B cell (primary cell): Measurements from ENCODE around the gene TUBA8. TPM values are rescaled to one million over a fixed set of nuclear protein-coding genes. Genes with fewer than 3 reads are reported as not detected.
"Not testable (repeated sequence)": the region's sequence is repeated elsewhere in the genome, so short reads cannot be mapped to it uniquely, and the experiment has no call there.

Experiments
- ATAC-seq: fragments of 200-7000 bp; cut with Tn5 transposase; one replicate; pipeline ENCODE4 v1.10.0; 2021; ENCODE audit warnings: low read depth, mild to moderate bottlenecking, moderate number of reproducible peaks, moderate library complexity
- CTCF ChIA-PET: fragments of 350-600 bp; sonication (Branson Sonifier 250); formaldehyde crosslinking; loops from one replicate; lab custom pipeline; 2021; ENCODE audit warnings: antibody characterized with exemption, inconsistent platforms; lab: Charles Lee
- POLR2A ChIA-PET: fragments of 350-600 bp; sonication (Branson Sonifier 250); formaldehyde crosslinking; loops from one replicate; lab custom pipeline; 2021; ENCODE audit warnings: antibody characterized with exemption; lab: Charles Lee
- DNase-seq: peaks from one replicate; pipeline ENCODE4 v3.0.0; 2013
- H2AFZ ChIP-seq: 2 replicates; pipeline ENCODE4 v1.6.1; 2012; ENCODE audit warnings: mild to moderate bottlenecking, low read depth, low read length; ENCODE audit not compliant: insufficient read depth, poor library complexity, severe bottlenecking
- H3K27ac ChIP-seq, 2 donors: 1 replicate in 1 of 2; 2 replicates in 1 of 2; pipeline ENCODE4 v1.5.1; 2012 to 2013; ENCODE audit warnings: low read length in 2 of 2, mild to moderate bottlenecking in 2 of 2, moderate library complexity in 1 of 2
- H3K27me3 ChIP-seq, 4 experiments: fragments of 200-600 bp in 1 of 4; sonication (generic) in 1 of 4; replicated peaks in 1 of 4; 1 replicate in 2 of 4; 2 replicates in 2 of 4; pipeline versions ENCODE4 v1.6.1 to v1.7.0; 2013 to 2016; ENCODE audit warnings: low read length in 3 of 4, mild to moderate bottlenecking in 2 of 4, mixed read lengths in 1 of 4, moderate library complexity in 1 of 4; ENCODE audit not compliant: insufficient read depth in 4 of 4, control insufficient read depth in 3 of 4; ENCODE audit errors: control extremely low read depth in 1 of 4
- H3K36me3 ChIP-seq, 2 experiments: replicated peaks in 1 of 2; 1 replicate in 1 of 2; 2 replicates in 1 of 2; pipeline versions ENCODE4 v1.6.1 to v1.7.1; 2013; ENCODE audit warnings: low read length in 1 of 2; ENCODE audit not compliant: insufficient read depth in 2 of 2, control insufficient read depth in 1 of 2; ENCODE audit errors: control extremely low read depth in 1 of 2, extremely low read depth in 1 of 2
- H3K4me1 ChIP-seq, 2 donors: fragments of 200-600 bp in 1 of 2; sonication (generic) in 1 of 2; 1 replicate in 1 of 2; 2 replicates in 1 of 2; pipeline versions ENCODE4 v1.5.1 to v1.6.1; 2013 to 2017; ENCODE audit warnings: low read length in 2 of 2; ENCODE audit not compliant: control insufficient read depth in 2 of 2, insufficient read depth in 2 of 2
- H3K4me2 ChIP-seq: replicated peaks from 2 replicates; pipeline ENCODE3; 2012; ENCODE audit warnings: mild to moderate bottlenecking, low read depth, low read length; ENCODE audit not compliant: poor library complexity, severe bottlenecking
- H3K4me3 ChIP-seq, 5 experiments: fragments of 200-600 bp in 1 of 5; sonication (generic) in 1 of 5; 1 replicate in 3 of 5; 2 replicates in 2 of 5; pipeline versions ENCODE4 v1.5.1 to v1.7.0; 2011 to 2016; ENCODE audit warnings: low read length in 4 of 5, mild to moderate bottlenecking in 4 of 5, low read depth in 2 of 5, control low read depth in 1 of 5, moderate library complexity in 1 of 5; ENCODE audit not compliant: insufficient read depth in 1 of 5; ENCODE audit errors: control extremely low read depth in 1 of 5, extremely low read depth in 1 of 5
- H3K79me2 ChIP-seq: fragments of 200-600 bp; sonication (generic); one replicate; pipeline ENCODE4 v1.6.0; 2016; ENCODE audit warnings: low read length; ENCODE audit not compliant: control insufficient read depth, insufficient read depth
- H3K9ac ChIP-seq: fragments of 200-600 bp; sonication (generic); 2 replicates; pipeline ENCODE4 v1.6.1; 2017; ENCODE audit warnings: mild to moderate bottlenecking, low read length, moderate library complexity
- H3K9me3 ChIP-seq, 3 donors: one replicate each; pipeline versions ENCODE4 v1.6.1 to v1.7.1; 2013; ENCODE audit warnings: low read length in 2 of 3; ENCODE audit not compliant: control insufficient read depth in 2 of 3, insufficient read depth in 1 of 3; ENCODE audit errors: control extremely low read depth in 1 of 3
- H4K20me1 ChIP-seq: 2 replicates; pipeline ENCODE4 v1.6.0; 2012; ENCODE audit warnings: mild to moderate bottlenecking, low read length; ENCODE audit not compliant: insufficient read depth, control insufficient read depth, poor library complexity, severe bottlenecking
- H3K27ac Mint-ChIP-seq: one replicate; pipeline ENCODE4 v1.8.0; 2021; ENCODE audit warnings: mixed read lengths
- H3K27me3 Mint-ChIP-seq: one replicate; pipeline ENCODE4 v1.8.0; 2021; ENCODE audit warnings: mixed read lengths
- H3K4me1 Mint-ChIP-seq: one replicate; pipeline ENCODE4 v1.8.0; 2021; ENCODE audit warnings: mixed read lengths
- H3K4me3 Mint-ChIP-seq: one replicate; pipeline ENCODE4 v1.8.0; 2021; ENCODE audit warnings: mixed read lengths
- H3K9me3 Mint-ChIP-seq: one replicate; pipeline ENCODE4 v1.8.0; 2022; ENCODE audit warnings: mixed read lengths; ENCODE audit not compliant: insufficient read depth
- CTCF ChIP-seq: fragments of 200-600 bp; IDR thresholded peaks from one replicate; pipeline ENCODE4 v1.8.0; 2022; ENCODE audit warnings: antibody characterized with exemption, mild to moderate bottlenecking
- EZH2 ChIP-seq: IDR thresholded peaks from 2 replicates; pipeline ENCODE4 v1.6.1; 2012; ENCODE audit warnings: borderline replicate concordance, low read depth, mild to moderate bottlenecking, moderate library complexity, low read length; ENCODE audit not compliant: insufficient read depth, poor library complexity, severe bottlenecking
- WGBS: methylation state at CpG from one replicate; pipeline ENCODE4 v1.1.5; 2013; ENCODE audit warnings: missing lambda C conversion rate; ENCODE audit not compliant: insufficient coverage; 5-methylcytosine and 5-hydroxymethylcytosine counted together
- intact Hi-C: fragments of 100-400 bp; cut with micrococcal nuclease; formaldehyde crosslinking; loops from one replicate; pipeline ENCODE4 v1.10.0; 2022
- polyA plus RNA-seq: library from polyadenylated mRNA; depleted of rRNA; stranded (reverse); fragments of >200 nt; gene quantifications from 2 replicates; pipeline ENCODE4 v1.2.3, GENCODE V29; 2012
- total RNA-seq, 2 donors: library from RNA; stranded (reverse); fragments of 120-200 nt in 1 of 2; gene quantifications; 1 replicate in 1 of 2; 2 replicates in 1 of 2; pipeline versions ENCODE4 v1.2.3 to v1.2.4, GENCODE V29; 2013 to 2022

Gene TUBA8
- total and polyA plus RNA-seq, 2 donors (not counting 1 experiment from before 2014, with no cell fraction given) = 1.8 to 3.4 TPM

DNA sequence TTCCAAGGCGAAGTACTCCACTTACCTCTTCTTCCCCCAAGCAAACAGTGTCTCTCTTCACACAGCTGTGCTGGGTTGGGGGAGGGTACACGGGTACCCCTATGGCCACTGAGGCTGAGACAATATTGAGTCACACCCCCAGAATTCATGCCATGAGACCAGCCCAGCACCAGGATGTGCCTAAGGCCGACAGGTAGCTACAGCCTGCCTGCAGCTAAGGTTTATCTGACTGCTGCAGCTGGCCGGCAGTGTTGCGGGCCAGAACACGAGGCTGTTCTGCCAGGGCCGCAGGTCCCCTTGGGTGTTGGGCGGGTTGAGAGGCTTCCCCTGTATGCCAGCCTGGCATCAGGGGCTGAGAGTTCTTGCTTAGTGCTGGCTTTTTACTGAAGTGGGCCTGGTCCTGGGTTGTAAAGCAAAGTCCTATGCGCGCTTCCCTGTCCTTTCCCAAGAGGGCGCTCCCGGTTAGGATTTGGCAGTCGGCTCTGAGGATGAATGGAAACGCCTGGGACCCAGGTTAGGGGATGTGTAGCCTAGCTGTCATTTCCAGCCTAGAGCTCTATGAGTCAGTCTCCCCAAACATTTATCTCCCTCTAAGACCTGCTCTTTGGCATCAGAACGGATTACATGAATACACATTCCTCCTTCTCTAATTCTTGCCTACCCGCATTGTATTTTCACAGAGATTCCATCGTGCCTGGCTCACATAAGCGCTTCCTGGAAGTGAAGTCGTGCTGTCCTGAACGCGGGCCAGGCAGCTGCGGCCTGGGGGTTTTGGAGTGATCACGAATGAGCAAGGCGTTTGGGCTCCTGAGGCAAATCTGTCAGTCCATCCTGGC is 46.5 kb downstream of the TUBA8 start:
- H3K79me2 ChIP-seq = peaks cover 5% of the 10 kb centered on the region
- no peak overlapping the region for H3K27ac ChIP-seq
- no peak overlapping the region for H3K4me3 ChIP-seq
- ATAC-seq (no peak), DNase-seq (no peak)
- H3K27me3 ChIP-seq = no peaks in the 10 kb centered on the region
- H3K9me3 Mint-ChIP-seq = no peaks in the 10 kb centered on the region
- H3K36me3 ChIP-seq = no peaks in the 10 kb centered on the region
- no peak overlapping the region for H3K9ac ChIP-seq
- H4K20me1 ChIP-seq = no peaks in the 10 kb centered on the region
- no peak overlapping the region for H3K27ac Mint-ChIP-seq
- CTCF ChIA-PET = no interaction called here
- POLR2A ChIA-PET = no interaction called here
- H3K4me1 Mint-ChIP-seq = peaks cover 4% of the 10 kb centered on the region
- TF ChIP-seq CTCF (no peak), EZH2 (no peak)
- no peak overlapping the region for H3K4me2 ChIP-seq
- intact Hi-C loops = no loop called here
- H3K4me1 ChIP-seq = no peaks in the 10 kb centered on the region
- no peak overlapping the region for H3K4me3 Mint-ChIP-seq
- no peak overlapping the region for H2AFZ ChIP-seq
- H3K27me3 Mint-ChIP-seq = no peaks in the 10 kb centered on the region
- WGBS = 81% methylated on average over 22 of the region's 24 CpGs
- H3K9me3 ChIP-seq = no peaks in the 10 kb centered on the region

- H3K79me2 ChIP-seq = peaks cover 2% of the 10 kb centered on the region
- ATAC-seq (no peak), DNase-seq (no peak)
- H3K4me2 ChIP-seq = no peak overlapping the region
- TF ChIP-seq CTCF = no peak
- TF ChIP-seq EZH2 = no peak
- Mint-ChIP-seq H3K4me1 (peaks cover 2% of the 10 kb centered on the region), H3K27me3 (no peaks in the 10 kb centered on the region), H3K9me3 (no peaks in the 10 kb centered on the region), H3K27ac (no peak overlapping the region), H3K4me3 (no peak overlapping the region)
- H3K4me3 ChIP-seq = no peak overlapping the region
- H2AFZ ChIP-seq = no peak overlapping the region
- H3K4me1 ChIP-seq = no peaks in the 10 kb centered on the region
- intact Hi-C loops = no loop called here
- H3K36me3 ChIP-seq = no peaks in the 10 kb centered on the region
- H3K9me3 ChIP-seq = no peaks in the 10 kb centered on the region
- H3K9ac ChIP-seq = no peak overlapping the region
- H3K27me3 ChIP-seq = no peaks in the 10 kb centered on the region
- WGBS = 100% methylated on average over 10 of the region's 12 CpGs
- H3K27ac ChIP-seq = no peak overlapping the region
- no peaks in the 10 kb centered on the region for H4K20me1 ChIP-seq
- CTCF ChIA-PET = no interaction called here
- POLR2A ChIA-PET = no interaction called here
Measured at GRCh38 chr22:18157714-18158028, 47.1 kb downstream of the TUBA8 start.

DNA sequence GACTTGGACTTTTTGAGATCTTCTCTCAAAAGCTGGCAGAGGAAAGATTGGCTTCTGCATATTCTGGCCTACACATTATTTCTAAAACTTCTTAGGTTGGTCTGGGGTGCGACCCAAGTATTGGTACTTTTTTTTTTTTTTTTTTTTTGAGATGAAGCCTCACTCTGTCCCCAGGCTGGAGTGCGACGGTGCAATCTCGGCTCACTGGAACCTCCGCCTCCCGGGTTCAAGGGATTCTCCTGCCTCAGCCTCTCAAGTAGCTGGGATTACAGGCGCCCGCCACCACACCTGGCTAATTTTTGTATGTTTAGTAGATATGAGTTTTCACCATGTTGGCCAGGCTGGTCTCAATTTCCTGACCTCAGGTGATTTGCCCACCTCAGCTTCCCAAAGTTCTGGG is 50.0 kb downstream of the TUBA8 start:
- H3K4me1 Mint-ChIP-seq, intact Hi-C loops, H3K27me3 ChIP-seq, H3K4me3 ChIP-seq, H3K27me3 Mint-ChIP-seq, H3K9me3 ChIP-seq, CTCF ChIA-PET, H3K4me1 ChIP-seq, H3K27ac Mint-ChIP-seq, H3K4me2 ChIP-seq, H4K20me1 ChIP-seq, DNase-seq, H3K9ac ChIP-seq, H3K4me3 Mint-ChIP-seq, H3K27ac ChIP-seq, H3K9me3 Mint-ChIP-seq, ATAC-seq, H3K36me3 ChIP-seq, H2AFZ ChIP-seq, H3K79me2 ChIP-seq, POLR2A ChIA-PET: not testable (repeated sequence)
- no CpG with 5 or more reads among the region's 8 CpGs for WGBS
